Upper lobe of right lung (tissue), 1 donor: ENCODE results near the gene KDM1A. TPM values are rescaled to one million over a fixed set of nuclear protein-coding genes. Genes with fewer than 3 reads are reported as not detected.

Source experiments
- ATAC-seq: fragments of 200-7000 bp; cut with Tn5 transposase; one replicate; pipeline ENCODE4 v1.9.1; 2020; ENCODE audit warnings: mild to moderate bottlenecking, moderate library complexity
- DNase-seq: peaks from one replicate; pipeline ENCODE4 v3.0.0-alpha.2; 2020
- H3K27ac ChIP-seq: fragments of 200-600 bp; one replicate; pipeline ENCODE4 v1.8.0; 2022
- H3K27me3 ChIP-seq: fragments of 200-600 bp; one replicate; pipeline ENCODE4 v1.8.0; 2022; ENCODE audit warnings: mild to moderate bottlenecking
- H3K36me3 ChIP-seq: fragments of 200-600 bp; one replicate; pipeline ENCODE4 v1.8.0; 2022
- H3K4me1 ChIP-seq: fragments of 200-600 bp; one replicate; pipeline ENCODE4 v1.8.0; 2022
- H3K4me3 ChIP-seq: fragments of 200-600 bp; one replicate; pipeline ENCODE4 v1.8.0; 2022; ENCODE audit warnings: mild to moderate bottlenecking
- H3K9me3 ChIP-seq: fragments of 200-600 bp; one replicate; pipeline ENCODE4 v1.8.0; 2022
- CTCF ChIP-seq: fragments of 200-600 bp; IDR thresholded peaks from one replicate; pipeline ENCODE4 v1.8.0; 2022; ENCODE audit warnings: antibody characterized with exemption
- intact Hi-C: fragments of 100-400 bp; cut with DNase I; formaldehyde crosslinking; loops from one replicate; pipeline ENCODE4 v1.11.0; 2022
- total RNA-seq: library from RNA; stranded (reverse); fragmentation: NEBNext Ultra II Directional; extraction: Animal tissue kit (Norgen Biotek cat#: 25700); gene quantifications from one replicate; pipeline ENCODE4 v1.2.1, GENCODE V29; 2021
- donor health status: DM: no; HTN: yes; CAD: no; lungs with severe emphysema.

KDM1A gene
- total RNA-seq, 1 donor from 2014 or later, result 35.8 TPM

- Histone ChIP-seq H3K36me3 (peaks cover 12% of the 10 kb centered on the region), H3K4me3 (no peak overlapping the region), H3K27ac (no peak overlapping the region), H3K27me3 (no peaks in the 10 kb centered on the region), H3K9me3 (no peaks in the 10 kb centered on the region), H3K4me1 (peaks cover 27% of the 10 kb centered on the region)
- no peak for TF ChIP-seq CTCF
- DNase-seq (no peak), ATAC-seq (no peak)
- intact Hi-C loops, result no loop called here
Observed at GRCh38 chr1:23111600-23112535, 92.6 kb downstream of the KDM1A start.

GRCh38 chr1:23114424-23115079, 95.3 kb downstream of the KDM1A start:
- Histone ChIP-seq H3K4me3 (no peak overlapping the region), H3K27me3 (no peaks in the 10 kb centered on the region), H3K36me3 (no peaks in the 10 kb centered on the region), H3K4me1 (peaks cover 31% of the 10 kb centered on the region), H3K27ac (no peak overlapping the region), H3K9me3 (no peaks in the 10 kb centered on the region)
- no peak for TF ChIP-seq CTCF
- ATAC-seq (no peak), DNase-seq (no peak)
- intact Hi-C loops, result no loop called here

- Histone ChIP-seq H3K9me3 (no peaks in the 10 kb centered on the region), H3K4me3 (no peak overlapping the region), H3K27me3 (no peaks in the 10 kb centered on the region), H3K27ac (no peak overlapping the region), H3K36me3 (no peaks in the 10 kb centered on the region), H3K4me1 (peaks cover 33% of the 10 kb centered on the region)
- intact Hi-C loops, result no loop called here
- TF ChIP-seq CTCF, result no peak
- DNase-seq (no peak), ATAC-seq (no peak)
Observed at GRCh38 chr1:23116216-23116836, 97.1 kb downstream of the KDM1A start.

GRCh38 chr1:23116921-23117699, 97.8 kb downstream of the KDM1A start:
- TF ChIP-seq CTCF, result no peak
- ATAC-seq (no peak), DNase-seq (no peak)
- Histone ChIP-seq H3K27ac (no peak overlapping the region), H3K4me1 (peaks cover 30% of the 10 kb centered on the region), H3K36me3 (no peaks in the 10 kb centered on the region), H3K9me3 (no peaks in the 10 kb centered on the region), H3K4me3 (no peak overlapping the region), H3K27me3 (no peaks in the 10 kb centered on the region)
- intact Hi-C loops, result no loop called here

- H3K4me1 ChIP-seq, result peaks cover 39% of the 10 kb centered on the region
- no peak overlapping the region for H3K27ac ChIP-seq
Observed at GRCh38 chr1:23118407-23118806, 99.1 kb downstream of the KDM1A start.

More at GRCh38 chr1:23118407-23118806, 99.1 kb downstream of the KDM1A start:
- Histone ChIP-seq H3K4me3 (no peak overlapping the region), H3K9me3 (no peaks in the 10 kb centered on the region), H3K36me3 (no peaks in the 10 kb centered on the region), H3K27me3 (no peaks in the 10 kb centered on the region)
- ATAC-seq (no peak), DNase-seq (no peak)
- intact Hi-C loops, result no loop called here
- no peak for TF ChIP-seq CTCF
